Endothelial cell of umbilical vein (primary cell): ENCODE results near the gene CACNA1B. TPM values are rescaled to one million over a fixed set of nuclear protein-coding genes. Genes with fewer than 3 reads are reported as not detected.

ENCODE experiments used
- BruUV-seq: library from RNA; stranded (reverse); fragments of 400-500 nt; replicated peaks from 2 replicates; lab custom pipeline; 2021; lab: Mats Ljungman, UMichigan
- CTCF ChIA-PET: fragments of 300-600, 350-600 bp; sonication (Branson Sonifier 250); formaldehyde crosslinking; loops from one replicate; lab custom pipeline; 2021; ENCODE audit warnings: antibody characterized with exemption, inconsistent platforms; lab: Charles Lee
- POLR2A ChIA-PET: fragments of 300-600, 350-600 bp; sonication (Branson Sonifier 250); formaldehyde crosslinking; loops from one replicate; lab custom pipeline; 2021; ENCODE audit warnings: antibody characterized with exemption, inconsistent platforms; lab: Charles Lee
- DNase-seq: peaks from one replicate; pipeline ENCODE4 v3.0.0-alpha.2; 2011; ENCODE audit warnings: low read depth, low spot score
- FAIRE-seq: peaks from 2 replicates; lab custom pipeline; 2011; peaks lifted over from hg19 to GRCh38; lab: Jason Lieb, UNC
- H2AFZ ChIP-seq: 2 replicates; pipeline ENCODE4 v1.6.0; 2012; ENCODE audit warnings: low read depth, low read length, control low read depth, inconsistent platforms
- H3K27ac ChIP-seq: 2 replicates; pipeline ENCODE4 v1.5.1; 2011; ENCODE audit warnings: low read depth, mild to moderate bottlenecking, control low read depth, low read length, moderate library complexity; ENCODE audit not compliant: insufficient read depth
- H3K27me3 ChIP-seq, 2 experiments: 2 replicates each; pipeline versions ENCODE4 v1.6.0 to v1.6.1; 2011; ENCODE audit warnings: low read length in 2 of 2, mixed read lengths in 1 of 2; ENCODE audit not compliant: control insufficient read depth in 2 of 2, insufficient read depth in 2 of 2
- H3K36me3 ChIP-seq, 2 experiments: 2 replicates in 1 of 2; 3 replicates in 1 of 2; pipeline ENCODE4 v1.5.1; 2011; ENCODE audit warnings: low read length in 2 of 2, mild to moderate bottlenecking in 1 of 2, moderate library complexity in 1 of 2; ENCODE audit not compliant: control insufficient read depth in 2 of 2, insufficient read depth in 2 of 2; ENCODE audit errors: extremely low read depth in 1 of 2
- H3K4me1 ChIP-seq: 3 replicates; pipeline ENCODE4 v1.5.1; 2011; ENCODE audit warnings: mild to moderate bottlenecking, low read length; ENCODE audit not compliant: control insufficient read depth, insufficient read depth; ENCODE audit errors: extremely low read depth
- H3K4me2 ChIP-seq: 2 replicates; pipeline ENCODE4 v1.6.1; 2011; ENCODE audit warnings: low read length, control low read depth, mixed read lengths; ENCODE audit not compliant: insufficient read depth
- H3K4me3 ChIP-seq, 3 experiments: fragments of 200-600 bp in 1 of 3; sonication (generic), shearing (Covaris generic) in 1 of 3; replicated peaks in 1 of 3; 2 replicates each; pipeline ENCODE4 v1.5.1; 2011 to 2016; ENCODE audit warnings: control low read depth in 3 of 3, low read length in 3 of 3, mild to moderate bottlenecking in 2 of 3, inconsistent platforms in 1 of 3, low read depth in 1 of 3, moderate library complexity in 1 of 3; ENCODE audit not compliant: insufficient read depth in 1 of 3
- H3K79me2 ChIP-seq: 2 replicates; pipeline ENCODE4 v1.6.0; 2012; ENCODE audit warnings: low read length, inconsistent platforms; ENCODE audit not compliant: control insufficient read depth, insufficient read depth
- H3K9ac ChIP-seq: replicated peaks from 2 replicates; pipeline ENCODE3; 2011; ENCODE audit warnings: low read length, control low read depth; ENCODE audit not compliant: insufficient read depth; ENCODE audit errors: extremely low read depth
- H3K9me1 ChIP-seq: replicated peaks from 3 replicates; pipeline ENCODE4 v1.6.0; 2011; ENCODE audit warnings: mild to moderate bottlenecking, low read length; ENCODE audit not compliant: control insufficient read depth, insufficient read depth; ENCODE audit errors: extremely low read depth
- H3K9me3 ChIP-seq: replicated peaks from 2 replicates; pipeline ENCODE4 v1.5.1; 2012; ENCODE audit warnings: low read length, inconsistent platforms; ENCODE audit not compliant: control insufficient read depth, insufficient read depth
- H4K20me1 ChIP-seq: replicated peaks from 2 replicates; pipeline ENCODE3; 2011; ENCODE audit warnings: mild to moderate bottlenecking, low read length; ENCODE audit not compliant: control insufficient read depth, insufficient read depth; ENCODE audit errors: extremely low read depth
- CTCF ChIP-seq, 2 donors: IDR thresholded peaks; 1 replicate in 1 of 2; 2 replicates in 1 of 2; pipeline ENCODE4 v1.5.1; 2011; ENCODE audit warnings: low read length in 2 of 2, mild to moderate bottlenecking in 2 of 2, moderate library complexity in 2 of 2, control low read depth in 1 of 2, inconsistent platforms in 1 of 2, low read depth in 1 of 2; ENCODE audit not compliant: insufficient read depth in 1 of 2; ENCODE audit errors: extremely low read depth in 1 of 2
- EZH2 ChIP-seq: IDR thresholded peaks from 2 replicates; pipeline ENCODE4 v1.6.1; 2012; ENCODE audit warnings: borderline replicate concordance, low read depth, mild to moderate bottlenecking, moderate library complexity, low read length, inconsistent platforms; ENCODE audit not compliant: severe bottlenecking
- FOS ChIP-seq: IDR thresholded peaks from 2 replicates; pipeline ENCODE4 v1.6.1; 2011; ENCODE audit warnings: mild to moderate bottlenecking, low read length, moderate library complexity, borderline replicate concordance; ENCODE audit not compliant: insufficient read depth
- GATA2 ChIP-seq: IDR thresholded peaks from 2 replicates; pipeline ENCODE4 v1.7.0; 2011; ENCODE audit warnings: low read depth, mild to moderate bottlenecking, moderate library complexity, mixed read lengths, low read length; ENCODE audit not compliant: insufficient read length, insufficient read depth
- JUN ChIP-seq: IDR thresholded peaks from 2 replicates; pipeline ENCODE4 v1.6.1; 2011; ENCODE audit warnings: borderline replicate concordance, low read depth; ENCODE audit not compliant: insufficient read length, insufficient read depth
- MAX ChIP-seq: IDR thresholded peaks from 2 replicates; pipeline ENCODE4 v1.6.1; 2011; ENCODE audit not compliant: insufficient read depth, insufficient read length
- MYC ChIP-seq: IDR thresholded peaks from one replicate; pipeline ENCODE4 v1.6.1; 2011; ENCODE audit warnings: mild to moderate bottlenecking, low read depth, low read length
- POLR2A ChIP-seq: IDR thresholded peaks from 2 replicates; pipeline ENCODE4 v1.6.1; 2012; ENCODE audit warnings: low read depth, mild to moderate bottlenecking, control low read depth, low read length
- POLR2AphosphoS5 ChIP-seq: IDR thresholded peaks from 2 replicates; pipeline ENCODE4 v1.6.1; 2012; ENCODE audit warnings: low read depth, mild to moderate bottlenecking, control low read depth, low read length, moderate library complexity; ENCODE audit not compliant: insufficient read depth
- dilution Hi-C: fragments of 300-500 bp; cut with MboI; formaldehyde crosslinking; loops from one replicate; pipeline ENCODE4 v1.15.0; 2019; ENCODE audit warnings: low sequenced_read_pairs; ENCODE audit not compliant: extremely low pct_ligation_motif_present
- intact Hi-C: fragments of 100-400 bp; cut with micrococcal nuclease; formaldehyde crosslinking; loops from one replicate; pipeline ENCODE4 v1.10.0; 2022
- polyA plus RNA-seq, 4 experiments: library from polyadenylated mRNA; depleted of rRNA in 3 of 4; stranded (reverse) in 3 of 4; unstranded in 1 of 4; fragments of >200 nt; gene quantifications; 2 replicates each; pipeline versions ENCODE4 v1.2.1 to v1.2.3, GENCODE V29; 2011 to 2012; ENCODE audit warnings: missing spikeins in 1 of 4
- total RNA-seq: library from RNA; stranded (reverse); gene quantifications from 2 replicates; pipeline ENCODE4 v1.2.3, GENCODE V29; 2021

Gene CACNA1B
- total and polyA plus RNA-seq, 2 donors (not counting 3 experiments of a cell fraction or from before 2014, with no cell fraction given), result 0.11 to 0.41 TPM

- FAIRE-seq (no peak), DNase-seq (no peak)
- Histone ChIP-seq H4K20me1 (no peaks in the 10 kb centered on the region), H3K4me3 (no peak overlapping the region), H3K9me1 (no peaks in the 10 kb centered on the region), H3K36me3 (no peaks in the 10 kb centered on the region), H3K9me3 (no peaks in the 10 kb centered on the region), H3K4me2 (no peak overlapping the region), H2AFZ (no peak overlapping the region), H3K79me2 (no peaks in the 10 kb centered on the region), H3K4me1 (no peaks in the 10 kb centered on the region), H3K27ac (no peak overlapping the region), H3K27me3 (no peaks in the 10 kb centered on the region), H3K9ac (no peak overlapping the region)
- ChIA-PET POLR2A (no interaction called here), CTCF (no interaction called here)
- intact Hi-C loops, result no loop called here
- BruUV-seq, result no TSS peak
- no peak for TF ChIP-seq GATA2
- TF ChIP-seq POLR2AphosphoS5, result no peak
- TF ChIP-seq POLR2A, result no peak
- TF ChIP-seq FOS, result no peak
- no peak for TF ChIP-seq MAX
- no peak for TF ChIP-seq MYC
- no peak for TF ChIP-seq CTCF (IDR thresholded peaks at IDR 0.05; ENCODE audit: extremely low read depth in 1 of 2, insufficient read depth in 1 of 2, low read depth in 1 of 2, low read length in 2 of 2)
- no peak for TF ChIP-seq JUN
- no peak for TF ChIP-seq EZH2
- dilution Hi-C loops, result no loop called here
Measured at GRCh38 chr9:138010861-138011260, 133.3 kb downstream of the CACNA1B start.
